Neural progenitor cell (in vitro differentiated cells): ENCODE results near the gene SORBS2.

Experiments used
- EZH2 ChIP-seq: fragments of 200-600 bp; sonication (generic); IDR thresholded peaks from 2 replicates; pipeline ENCODE4 v1.6.1; 2017; ENCODE audit warnings: antibody characterized with exemption, mild to moderate bottlenecking, moderate library complexity
- EZH2phosphoT487 ChIP-seq: fragments of 200-600 bp; sonication (generic); IDR thresholded peaks from 2 replicates; pipeline ENCODE4 v1.6.1; 2017; ENCODE audit warnings: antibody characterized with exemption
- TF ChIP-seq, protein P1 (sequence below): fragments of 200-600 bp; sonication (generic); IDR thresholded peaks from 2 replicates; pipeline ENCODE4 v1.5.1; 2017; ENCODE audit warnings: antibody characterized with exemption, mild to moderate bottlenecking

DNA sequence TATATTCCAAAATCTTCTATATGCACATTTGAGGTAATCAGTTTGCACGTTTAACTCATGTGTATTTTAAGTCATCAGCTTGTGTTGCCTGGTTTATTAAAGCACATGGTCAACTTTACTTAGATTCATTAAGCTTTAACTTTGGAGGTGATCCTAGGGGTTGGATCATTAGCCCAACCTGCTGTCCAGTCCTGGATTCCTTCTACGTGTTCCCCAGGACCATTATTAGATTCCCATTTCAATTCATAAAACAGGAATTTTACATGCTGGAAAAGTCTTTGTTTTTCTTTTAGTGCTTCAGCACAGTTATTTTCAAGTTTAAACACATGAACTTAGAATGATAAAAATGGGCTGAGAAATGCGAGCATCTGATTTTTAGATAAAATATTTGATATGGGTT lies 132.5 kb downstream of the SORBS2 start:
- TF ChIP-seq, protein P1, sequence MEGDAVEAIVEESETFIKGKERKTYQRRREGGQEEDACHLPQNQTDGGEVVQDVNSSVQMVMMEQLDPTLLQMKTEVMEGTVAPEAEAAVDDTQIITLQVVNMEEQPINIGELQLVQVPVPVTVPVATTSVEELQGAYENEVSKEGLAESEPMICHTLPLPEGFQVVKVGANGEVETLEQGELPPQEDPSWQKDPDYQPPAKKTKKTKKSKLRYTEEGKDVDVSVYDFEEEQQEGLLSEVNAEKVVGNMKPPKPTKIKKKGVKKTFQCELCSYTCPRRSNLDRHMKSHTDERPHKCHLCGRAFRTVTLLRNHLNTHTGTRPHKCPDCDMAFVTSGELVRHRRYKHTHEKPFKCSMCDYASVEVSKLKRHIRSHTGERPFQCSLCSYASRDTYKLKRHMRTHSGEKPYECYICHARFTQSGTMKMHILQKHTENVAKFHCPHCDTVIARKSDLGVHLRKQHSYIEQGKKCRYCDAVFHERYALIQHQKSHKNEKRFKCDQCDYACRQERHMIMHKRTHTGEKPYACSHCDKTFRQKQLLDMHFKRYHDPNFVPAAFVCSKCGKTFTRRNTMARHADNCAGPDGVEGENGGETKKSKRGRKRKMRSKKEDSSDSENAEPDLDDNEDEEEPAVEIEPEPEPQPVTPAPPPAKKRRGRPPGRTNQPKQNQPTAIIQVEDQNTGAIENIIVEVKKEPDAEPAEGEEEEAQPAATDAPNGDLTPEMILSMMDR: no peak
- TF ChIP-seq EZH2phosphoT487 (no peak), EZH2 (no peak)
